ENCODE results near the gene LRRC71. TPM values are rescaled to one million over a fixed set of nuclear protein-coding genes. Genes with fewer than 3 reads are reported as not detected.

The LRRC71 gene
- total RNA-seq, 1 donor from 2014 or later: not detected

DNA sequence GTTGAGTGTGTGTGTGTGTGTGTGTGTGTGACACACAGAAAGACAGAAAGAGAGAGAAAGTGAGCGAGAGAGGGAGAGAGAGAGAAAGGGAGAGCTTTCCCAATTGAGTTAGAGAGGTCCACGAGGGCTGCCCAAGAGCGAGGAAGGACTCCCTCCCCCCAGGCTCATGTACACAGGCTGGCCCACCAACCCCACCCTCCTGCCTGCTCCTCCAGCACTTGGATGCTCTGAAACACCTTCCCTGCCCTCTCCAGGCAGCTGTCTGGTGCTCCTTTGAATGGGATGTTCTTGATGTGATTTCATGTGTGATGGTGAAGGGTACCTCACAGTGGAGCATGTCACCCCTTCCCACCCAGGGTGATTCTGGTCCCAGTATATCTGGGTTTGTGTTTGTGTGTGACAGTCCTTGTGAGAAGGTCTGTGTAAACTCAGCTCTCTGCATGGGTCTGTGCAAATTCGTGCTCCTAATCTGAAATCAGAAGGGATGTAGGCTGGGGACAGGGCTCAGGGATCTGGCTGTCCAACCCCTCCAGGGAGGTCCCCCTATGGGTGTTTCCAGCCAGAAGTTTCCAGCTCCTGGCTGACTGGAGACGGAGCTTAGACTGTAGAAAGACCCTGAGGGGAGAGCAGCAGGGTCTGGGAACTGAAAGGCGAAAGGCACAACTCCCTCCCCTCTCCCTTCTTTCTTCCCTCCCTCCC, 33.7 kb upstream of the LRRC71 start:
- H3K9ac ChIP-seq: no peak overlapping the region
- peak overlapping the region; percentile 59 for H3K4me3 Mint-ChIP-seq
- peaks cover 26% of the 10 kb centered on the region for H3K27me3 Mint-ChIP-seq (ENCODE audit: insufficient read depth, low read depth)
- H3K4me1 ChIP-seq: peaks cover 30% of the 10 kb centered on the region
- no peaks in the 10 kb centered on the region for H3K79me2 ChIP-seq (ENCODE audit: low read depth)
- H3K27ac ChIP-seq: no peak overlapping the region
- H2AFZ ChIP-seq (replicated peaks): no peak overlapping the region
- DNase-seq (ENCODE audit: low spot score): no peak
- peak overlapping the region; percentile 91 for H3K27ac Mint-ChIP-seq
- H3K27me3 ChIP-seq: peaks cover 35% of the 10 kb centered on the region
- H3K9me3 ChIP-seq (ENCODE audit: low read depth): no peaks in the 10 kb centered on the region
- no peaks in the 10 kb centered on the region for H4K20me1 ChIP-seq (ENCODE audit: low read depth)
- H3K36me3 Mint-ChIP-seq: no peaks in the 10 kb centered on the region
- no peaks in the 10 kb centered on the region for H3K9me3 Mint-ChIP-seq
- no peak for TF ChIP-seq CTCF (IDR thresholded peaks at IDR 0.05)
- no peak for TF ChIP-seq EZH2 (IDR thresholded peaks at IDR 0.05)
- no peak for TF ChIP-seq EZH2phosphoT487 (IDR thresholded peaks at IDR 0.05)
- no peaks in the 10 kb centered on the region for H3K36me3 ChIP-seq
- peaks cover 46% of the 10 kb centered on the region for H3K4me1 Mint-ChIP-seq
- no peak overlapping the region for H3K4me3 ChIP-seq
- peak overlapping the region; percentile 21 for H3K4me2 ChIP-seq
- H3F3A ChIP-seq (ENCODE audit: low read depth): peaks cover 6% of the 10 kb centered on the region

- Histone ChIP-seq H3K27me3 (peaks cover 41% of the 10 kb centered on the region), H2AFZ (replicated peaks) (no peak overlapping the region), H3K4me3 (no peak overlapping the region), H4K20me1 (ENCODE audit: low read depth) (no peaks in the 10 kb centered on the region), H3K27ac (no peak overlapping the region), H3K9me3 (ENCODE audit: low read depth) (no peaks in the 10 kb centered on the region), H3K36me3 (no peaks in the 10 kb centered on the region), H3K4me1 (peaks cover 30% of the 10 kb centered on the region), H3F3A (ENCODE audit: low read depth) (peaks cover 6% of the 10 kb centered on the region), H3K9ac (no peak overlapping the region), H3K4me2 (peak overlapping the region; percentile 22), H3K79me2 (ENCODE audit: low read depth) (no peaks in the 10 kb centered on the region)
- peaks cover 32% of the 10 kb centered on the region for H3K27me3 Mint-ChIP-seq (ENCODE audit: insufficient read depth, low read depth)
- TF ChIP-seq EZH2phosphoT487 (IDR thresholded peaks at IDR 0.05) (no peak), EZH2 (IDR thresholded peaks at IDR 0.05) (no peak), CTCF (IDR thresholded peaks at IDR 0.05) (no peak)
- peak overlapping the region; percentile 34 for H3K4me3 Mint-ChIP-seq
- no peak for DNase-seq (ENCODE audit: low spot score)
- H3K36me3 Mint-ChIP-seq: no peaks in the 10 kb centered on the region
- no peaks in the 10 kb centered on the region for H3K9me3 Mint-ChIP-seq
- peak overlapping the region; percentile 55 for H3K27ac Mint-ChIP-seq
- H3K4me1 Mint-ChIP-seq: peaks cover 50% of the 10 kb centered on the region
Measured at GRCh38 chr1:156887317-156887716, 33.1 kb upstream of the LRRC71 start.

GRCh38 chr1:156887734-156888133, 32.7 kb upstream of the LRRC71 start:
- H3K9me3 ChIP-seq (ENCODE audit: low read depth): no peaks in the 10 kb centered on the region
- Mint-ChIP-seq H3K4me1 (peaks cover 50% of the 10 kb centered on the region), H3K36me3 (no peaks in the 10 kb centered on the region), H3K9me3 (no peaks in the 10 kb centered on the region), H3K27ac (no peak overlapping the region), H3K4me3 (no peak overlapping the region), H3K27me3 (ENCODE audit: insufficient read depth, low read depth) (peaks cover 34% of the 10 kb centered on the region)
- no peak overlapping the region for H3K9ac ChIP-seq
- H3F3A ChIP-seq (ENCODE audit: low read depth): peaks cover 6% of the 10 kb centered on the region
- H2AFZ ChIP-seq (replicated peaks): no peak overlapping the region
- no peaks in the 10 kb centered on the region for H4K20me1 ChIP-seq (ENCODE audit: low read depth)
- no peak for TF ChIP-seq CTCF (IDR thresholded peaks at IDR 0.05)
- no peak for TF ChIP-seq EZH2 (IDR thresholded peaks at IDR 0.05)
- no peak for TF ChIP-seq EZH2phosphoT487 (IDR thresholded peaks at IDR 0.05)
- H3K4me2 ChIP-seq: peak overlapping the region; percentile 22
- peaks cover 30% of the 10 kb centered on the region for H3K4me1 ChIP-seq
- H3K4me3 ChIP-seq: no peak overlapping the region
- peaks cover 45% of the 10 kb centered on the region for H3K27me3 ChIP-seq
- no peaks in the 10 kb centered on the region for H3K36me3 ChIP-seq
- H3K79me2 ChIP-seq (ENCODE audit: low read depth): no peaks in the 10 kb centered on the region
- no peak overlapping the region for H3K27ac ChIP-seq
- no peak for DNase-seq (ENCODE audit: low spot score)
